Measurements from ENCODE around the gene ZNF358.

Gene ZNF358

DNA sequence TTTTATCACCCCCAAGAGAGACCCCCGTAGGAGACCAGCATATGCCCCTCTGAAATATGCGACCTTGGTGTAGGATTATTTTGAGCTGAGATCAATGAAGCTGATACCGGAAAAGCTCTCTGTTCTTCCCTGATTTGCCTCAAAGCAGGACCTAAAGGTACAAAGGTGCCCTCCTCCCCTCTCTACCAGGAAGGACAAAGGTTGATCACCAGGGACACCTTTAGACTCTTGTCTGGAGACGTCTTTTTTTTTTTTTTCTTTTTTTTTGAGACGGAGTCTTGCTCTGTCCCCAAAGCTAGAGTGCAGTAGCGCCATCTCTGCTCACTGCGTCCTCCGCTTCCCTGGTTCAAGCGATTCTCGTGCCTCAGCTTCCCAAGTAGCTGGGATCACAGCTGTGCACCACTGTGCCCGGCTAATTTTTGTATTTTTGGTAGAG, 26.3 kb upstream of the ZNF358 start:
- DNase-seq = no peak

DNA sequence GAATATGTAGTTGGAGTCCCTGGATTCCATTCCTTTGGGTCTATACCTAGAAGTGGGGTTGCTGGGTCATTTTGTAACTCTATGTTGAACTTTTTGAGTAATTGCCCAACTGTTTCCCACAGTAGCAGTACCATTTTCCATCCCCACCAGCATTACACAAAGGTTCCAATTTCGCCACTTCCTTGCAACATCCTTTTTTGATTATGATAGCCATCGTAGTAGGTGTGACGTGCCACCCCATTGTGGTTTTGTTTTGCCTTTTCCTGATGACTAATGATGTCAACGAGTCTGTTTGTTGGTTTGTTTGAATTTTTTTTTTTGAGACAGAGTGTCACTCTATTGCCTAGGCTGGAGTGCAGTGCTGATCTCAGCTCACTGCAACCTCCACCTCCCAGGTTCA, 23.8 kb upstream of the ZNF358 start:
- DNase-seq = peak; percentile 33 to 34

DNA sequence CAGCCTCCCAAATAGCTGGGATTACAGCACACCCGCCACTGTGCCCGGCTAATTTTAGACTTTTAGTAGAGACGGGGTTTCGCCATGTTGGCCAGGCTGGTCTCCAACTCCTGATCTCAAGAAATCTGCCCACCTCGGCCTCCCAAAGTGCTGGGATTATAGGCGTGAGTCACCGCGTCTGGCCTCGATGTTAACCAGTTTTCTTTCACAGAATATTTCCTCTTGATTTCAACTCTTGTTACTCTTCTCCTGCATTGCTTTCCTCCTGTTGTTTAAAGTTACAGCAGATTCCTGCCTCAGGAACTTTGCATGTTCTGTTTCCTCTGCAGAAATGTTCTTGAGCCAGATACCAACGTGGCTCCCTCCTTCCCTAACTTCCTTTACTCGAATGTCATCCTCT, 23.3 kb upstream of the ZNF358 start:
- no peak for DNase-seq

DNA sequence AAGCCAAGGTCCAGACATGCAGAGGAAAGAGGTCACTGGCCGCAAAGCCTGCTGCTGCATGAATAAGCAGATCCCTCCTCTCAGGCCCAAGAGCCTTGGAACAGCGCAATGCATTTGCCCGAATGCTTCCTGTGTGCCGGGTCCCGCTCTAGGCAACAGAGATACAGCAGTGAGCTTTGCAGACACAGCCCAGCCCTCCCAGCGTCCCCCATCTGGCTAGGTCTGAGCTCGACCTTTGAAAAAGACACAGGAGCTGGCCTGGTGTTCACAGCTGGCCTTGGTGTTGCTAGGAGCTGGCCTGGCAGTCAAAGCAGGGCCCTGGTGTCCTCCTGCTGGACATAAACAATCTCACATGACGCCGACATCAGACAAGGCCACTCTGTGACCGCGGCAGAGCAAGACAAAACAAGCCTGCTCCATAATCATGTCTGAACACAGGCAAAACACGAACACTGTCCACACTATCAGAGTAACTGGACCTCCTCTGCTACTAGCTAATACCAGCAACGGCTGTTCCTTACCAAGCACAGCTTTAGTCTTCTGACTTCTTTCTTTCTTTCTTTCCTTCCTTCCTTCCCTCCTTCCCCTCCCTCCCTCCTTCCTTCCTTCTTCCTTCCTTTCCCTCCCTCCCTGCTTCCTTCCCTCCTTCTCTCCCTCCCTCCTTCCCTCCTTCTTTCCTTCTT, 21.3 kb upstream of the ZNF358 start:
- DNase-seq = no peak

DNA sequence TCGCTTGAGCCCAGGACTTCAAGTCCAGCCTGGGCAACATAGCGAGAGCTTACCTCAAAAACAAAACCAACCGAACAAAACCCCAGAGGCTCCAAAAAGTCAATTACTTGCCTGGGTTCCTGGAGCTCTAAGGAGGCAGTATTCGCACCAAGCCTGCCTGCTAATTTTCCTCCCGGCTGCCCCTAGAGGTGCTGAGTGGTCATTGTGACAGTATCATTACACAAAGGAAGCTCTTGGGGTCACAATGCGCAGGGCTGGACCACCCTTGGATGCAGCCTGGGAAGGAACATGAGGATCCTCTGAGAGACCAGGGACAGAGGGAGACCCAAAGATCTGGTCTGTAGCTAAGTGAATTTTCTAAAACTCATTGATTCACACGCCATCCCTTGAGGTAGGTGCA, 18.6 kb upstream of the ZNF358 start:
- no peak for DNase-seq

DNA sequence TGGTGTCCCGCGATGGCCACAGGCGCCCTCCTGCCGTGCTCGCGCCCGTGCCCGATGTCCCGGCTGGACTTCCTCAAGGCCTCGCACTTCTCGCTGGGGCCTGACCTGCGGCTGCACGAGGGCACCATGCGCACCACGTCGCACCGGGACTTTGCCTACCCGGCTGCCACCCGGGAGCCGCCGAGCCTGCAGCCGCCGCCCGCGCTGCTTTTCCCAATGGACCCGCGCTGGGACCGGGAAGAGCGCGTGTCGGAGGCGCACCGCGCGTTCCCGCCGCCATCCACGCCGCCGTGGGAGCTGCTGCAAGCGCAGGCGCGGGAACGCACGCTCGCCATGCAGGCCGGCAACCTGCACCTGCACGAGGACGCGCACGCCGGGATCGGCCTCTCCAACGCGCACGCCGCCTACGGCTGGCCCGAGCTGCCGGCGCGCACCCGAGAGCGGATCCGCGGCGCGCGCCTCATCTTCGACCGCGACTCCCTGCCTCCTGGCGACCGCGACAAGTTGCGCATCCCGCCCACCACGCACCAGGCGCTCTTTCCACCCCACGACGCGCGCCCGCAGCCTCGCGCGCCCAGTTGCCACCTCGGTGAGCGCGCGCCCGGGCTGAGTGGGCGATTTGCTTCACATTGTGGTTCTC, 15.0 kb upstream of the ZNF358 start:
- DNase-seq = peak in 1 of 2 donors; percentile 22

DNA sequence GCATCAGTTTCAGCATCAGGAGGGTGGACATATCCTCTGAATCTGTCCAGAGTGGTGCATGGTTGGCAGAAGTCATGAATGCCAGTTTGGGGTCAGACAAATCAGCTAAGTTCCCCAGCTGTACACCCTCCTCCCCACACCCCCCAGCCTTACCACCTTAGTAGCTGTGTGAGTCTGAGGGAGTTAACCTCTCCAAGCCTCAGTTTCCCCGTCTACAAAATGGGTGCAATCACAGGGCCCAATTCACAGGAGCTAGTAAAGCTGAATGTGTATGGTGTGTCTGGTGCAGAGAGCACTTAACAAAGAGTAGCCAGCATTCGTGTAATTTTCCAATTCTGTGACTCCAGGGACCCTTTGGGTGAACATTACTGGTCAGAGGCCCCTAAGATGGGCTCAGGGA, 13.4 kb upstream of the ZNF358 start:
- no peak for DNase-seq

DNA sequence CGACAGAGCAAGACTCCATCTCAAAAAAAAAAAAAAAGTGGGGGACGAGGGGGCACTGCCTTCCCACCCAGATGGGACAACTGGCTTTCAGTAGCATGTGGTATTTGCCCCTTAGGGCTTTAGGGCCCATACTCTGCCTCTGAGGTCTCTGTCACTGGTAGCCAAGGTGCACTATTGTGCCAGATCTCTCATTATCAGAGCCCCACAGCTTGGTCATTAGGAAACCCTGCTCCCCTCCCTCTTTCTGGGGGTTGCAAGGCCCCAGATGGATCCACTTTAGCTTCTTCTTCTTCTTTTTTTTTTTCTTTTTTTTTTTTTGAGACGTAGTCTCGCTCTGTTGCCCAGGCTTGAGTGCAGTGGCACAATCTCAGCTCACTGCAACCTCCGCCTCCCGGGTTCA, 11.2 kb upstream of the ZNF358 start:
- no peak for DNase-seq

DNA sequence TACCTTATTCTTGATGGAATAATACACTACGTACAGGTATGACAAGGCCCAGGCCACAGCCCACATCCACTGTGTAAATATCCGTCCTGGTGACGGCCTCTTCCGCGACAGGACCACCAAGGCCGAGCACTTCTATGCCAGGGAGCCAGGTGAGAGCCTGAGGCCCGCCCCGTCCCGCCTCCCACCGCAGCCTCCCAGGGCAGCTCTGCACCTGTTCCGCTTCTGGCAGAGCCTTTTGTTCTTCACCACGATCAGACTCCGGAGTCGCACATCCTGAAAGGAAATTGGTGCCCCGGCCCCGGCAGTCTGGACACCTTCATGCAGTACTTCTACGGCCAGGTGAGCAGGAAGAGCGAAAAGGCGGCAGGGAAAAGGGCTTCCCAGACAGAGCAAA, 10.6 kb upstream of the ZNF358 start:
- no peak for DNase-seq

DNA sequence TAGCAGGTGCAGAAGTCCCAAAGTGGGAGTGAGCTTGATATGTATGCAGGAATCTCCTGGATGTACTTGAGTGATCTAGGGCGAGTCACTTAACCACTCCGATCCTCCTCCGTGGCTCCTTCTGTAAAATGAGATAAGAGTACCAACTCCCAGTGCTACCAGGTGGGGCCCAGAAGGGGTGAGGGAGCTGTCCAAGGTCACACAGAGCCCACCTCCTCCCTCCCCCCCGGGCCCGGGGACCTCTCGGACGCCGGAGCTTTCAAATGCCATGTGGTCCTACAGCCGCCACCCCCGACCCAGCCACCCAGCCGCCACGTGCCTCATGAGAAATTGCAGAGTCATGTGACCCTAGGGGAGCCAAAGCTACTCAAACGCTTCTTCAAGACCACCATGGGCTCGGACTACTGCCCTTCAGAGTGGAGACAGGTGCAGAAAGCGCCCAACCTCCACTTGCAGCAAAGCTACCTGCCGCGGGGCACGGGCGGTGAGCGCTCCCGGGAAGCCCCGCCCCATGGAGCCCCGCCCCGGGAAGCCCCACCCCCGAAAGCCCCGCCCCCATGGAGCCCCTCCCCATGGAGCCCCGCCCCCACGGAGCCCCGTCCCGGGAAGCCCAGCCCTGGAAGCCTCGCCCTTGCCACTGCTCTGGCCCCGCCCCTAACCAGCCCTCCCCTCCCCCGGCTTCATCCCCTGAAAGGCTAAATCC, 10.1 kb upstream of the ZNF358 start:
- DNase-seq = no peak

DNA sequence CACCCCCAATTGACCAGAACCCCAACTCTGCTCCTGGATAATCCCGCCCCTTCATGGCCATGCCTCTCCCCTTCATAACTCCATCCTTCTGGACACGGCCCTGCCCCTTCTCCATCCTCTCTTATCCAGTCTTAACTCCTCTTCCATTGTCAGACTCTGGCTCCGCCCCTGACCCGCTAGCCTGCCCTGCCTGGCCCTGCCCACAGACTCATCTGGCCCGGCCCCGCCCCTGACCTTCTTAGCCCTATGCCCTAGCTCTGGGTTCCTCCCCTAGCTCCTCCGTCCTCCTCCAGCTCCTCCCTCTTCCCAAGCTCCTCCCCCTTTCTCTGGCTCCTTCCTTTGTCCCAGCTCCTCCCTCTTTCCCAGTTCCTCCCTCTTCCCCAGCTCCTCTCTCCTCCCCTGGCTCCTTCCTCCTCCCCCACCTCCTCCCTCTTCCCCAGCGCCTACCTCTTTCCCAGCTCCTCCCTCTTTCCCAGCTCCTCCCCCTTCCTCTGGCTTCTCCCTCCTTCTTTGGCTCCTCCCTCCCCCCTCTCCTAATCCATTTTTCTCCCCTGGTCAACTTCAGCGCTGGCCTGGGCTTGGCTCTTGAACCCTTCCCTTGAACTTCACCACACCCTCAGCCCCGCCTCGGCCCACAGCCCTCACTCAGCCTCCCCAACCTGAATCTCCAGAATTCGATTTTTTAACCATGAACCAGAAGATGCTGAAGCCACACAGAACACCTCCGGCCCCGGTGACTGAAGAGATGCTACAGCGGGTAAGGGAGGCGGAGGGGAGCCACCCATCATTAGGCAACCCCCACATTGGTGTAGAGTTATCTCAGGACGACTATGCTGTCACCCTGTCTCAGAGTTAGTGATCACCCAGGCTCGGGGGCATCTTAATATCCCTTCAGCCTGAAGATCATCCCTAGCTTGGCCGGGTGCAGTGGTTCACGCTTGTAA, 9.2 kb upstream of the ZNF358 start:
- no peak for DNase-seq

DNA sequence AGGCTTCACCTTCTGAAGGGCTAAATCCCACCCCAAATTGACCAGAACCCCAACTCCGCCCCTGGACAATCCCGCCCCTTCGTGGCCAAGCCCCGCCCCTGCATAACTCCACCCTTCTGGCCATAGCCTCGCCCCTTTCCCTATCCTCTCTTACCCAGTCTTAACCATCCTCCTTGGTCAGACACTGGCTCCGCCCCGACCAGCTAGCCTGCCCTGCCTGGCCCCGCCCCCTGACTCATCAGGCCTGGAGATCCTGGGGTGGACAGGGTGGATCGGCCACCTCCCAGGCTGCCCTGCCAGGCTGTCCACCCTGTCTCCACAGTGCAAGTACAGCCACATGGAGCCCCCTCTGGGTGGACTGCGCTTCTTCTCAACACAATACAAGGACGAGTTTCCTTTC, 8.0 kb upstream of the ZNF358 start:
- DNase-seq = no peak

DNA sequence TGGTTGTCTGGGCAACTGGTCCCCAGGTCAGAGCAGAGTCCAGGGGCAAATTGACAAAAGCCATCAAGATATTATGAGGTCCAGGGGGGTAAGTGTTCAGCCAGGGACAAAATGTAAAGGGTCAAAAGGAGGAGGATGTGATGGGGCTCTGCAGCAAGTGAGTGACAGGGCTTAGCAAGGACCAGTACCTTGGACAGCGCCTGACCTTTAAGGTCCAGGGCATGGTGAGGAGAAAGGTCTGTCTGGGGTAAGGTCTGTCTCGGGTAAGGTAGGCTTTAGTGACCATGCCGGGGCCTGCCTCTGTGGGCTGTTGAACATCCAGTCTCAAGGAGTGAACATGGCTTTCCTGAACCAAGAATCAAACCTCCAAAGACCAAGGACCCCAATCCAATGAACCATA, 6.3 kb upstream of the ZNF358 start:
- DNase-seq = no peak

DNA sequence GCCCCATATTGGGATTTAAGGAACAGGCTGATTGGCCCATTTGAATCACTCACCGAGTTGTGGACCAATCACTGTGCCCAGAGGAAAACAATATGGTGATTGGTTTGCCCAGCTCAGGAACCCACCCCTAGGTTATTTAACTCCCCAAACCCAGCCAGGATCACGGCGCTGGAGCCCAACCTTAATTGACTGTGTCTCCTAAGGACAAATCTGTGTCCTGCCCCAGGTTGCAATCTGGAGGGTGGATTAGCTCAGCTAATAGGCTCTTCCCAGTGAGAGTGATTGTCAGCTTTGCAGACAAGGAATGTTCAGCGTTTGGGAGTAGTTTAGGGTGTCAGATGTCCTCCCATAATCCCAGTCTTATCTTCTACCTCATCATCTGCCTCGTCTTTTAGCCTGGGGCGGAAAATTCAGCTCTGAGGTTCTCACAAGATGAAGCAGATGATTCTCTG, 3.5 kb upstream of the ZNF358 start:
- DNase-seq = no peak

DNA sequence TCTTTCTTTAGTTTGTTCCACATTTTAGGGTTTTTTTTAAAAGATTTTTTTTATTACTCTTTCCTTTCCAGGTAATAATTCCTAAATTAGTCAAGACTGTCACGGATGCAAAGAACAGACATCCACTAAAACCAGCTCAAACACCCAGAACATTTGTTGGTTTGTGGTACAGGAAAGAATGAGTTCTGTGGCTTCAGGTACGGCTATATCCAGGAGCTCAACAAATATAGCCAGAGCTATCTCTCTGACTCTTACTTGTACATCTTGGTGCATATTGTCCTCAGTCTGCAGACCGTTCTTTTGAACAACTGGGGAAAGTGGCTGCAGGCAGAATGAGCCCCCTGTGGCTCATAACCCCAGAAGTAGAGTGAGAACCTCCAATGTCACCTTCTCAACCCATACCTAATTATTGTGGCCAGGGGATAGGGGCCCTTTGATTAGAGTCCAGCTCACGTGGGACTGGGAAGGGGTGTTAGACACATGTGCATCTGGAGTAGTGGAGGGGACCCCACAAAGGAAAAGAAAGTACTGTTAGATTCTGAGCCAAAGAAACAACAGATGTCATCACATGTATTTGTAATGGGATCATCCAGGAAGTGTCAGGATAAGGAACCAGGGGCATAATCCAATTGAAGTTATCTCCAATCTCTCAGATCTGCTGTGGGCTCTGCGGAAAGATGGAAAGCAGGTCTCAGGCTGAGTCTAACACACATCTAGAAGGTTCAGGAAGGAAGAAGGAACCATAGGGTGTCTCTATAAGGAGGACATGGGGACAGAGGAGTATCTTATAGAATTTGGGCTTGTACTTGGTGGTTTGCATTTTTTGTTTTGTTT, 1.9 kb upstream of the ZNF358 start:
- no peak for DNase-seq

DNA sequence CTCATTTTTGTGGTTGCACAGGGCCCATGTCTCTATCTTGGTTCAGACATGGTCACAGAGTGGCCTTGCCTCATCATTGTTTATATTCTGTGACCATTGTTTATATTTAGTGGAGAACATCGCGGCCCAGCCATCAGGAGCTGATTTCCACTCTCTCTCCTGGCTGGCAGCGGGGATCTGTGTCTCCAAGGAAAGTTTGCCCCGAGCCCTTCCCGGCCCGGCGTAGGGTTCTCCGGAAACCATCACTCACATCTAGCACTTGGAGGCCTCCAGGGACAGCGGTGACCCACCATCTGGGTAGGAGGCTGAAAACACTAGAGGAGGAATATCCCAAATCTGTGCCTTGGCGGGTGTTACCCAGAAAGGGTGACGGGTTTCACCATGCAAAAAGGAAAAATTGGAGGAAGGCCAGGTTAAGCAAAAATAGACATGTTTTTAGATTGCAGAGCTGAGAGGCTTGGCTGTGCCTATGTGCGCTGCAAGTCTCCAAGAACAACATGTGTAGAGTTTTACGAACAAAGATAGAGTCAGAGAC, 726 bp upstream of the ZNF358 start:
- no peak for DNase-seq

DNA sequence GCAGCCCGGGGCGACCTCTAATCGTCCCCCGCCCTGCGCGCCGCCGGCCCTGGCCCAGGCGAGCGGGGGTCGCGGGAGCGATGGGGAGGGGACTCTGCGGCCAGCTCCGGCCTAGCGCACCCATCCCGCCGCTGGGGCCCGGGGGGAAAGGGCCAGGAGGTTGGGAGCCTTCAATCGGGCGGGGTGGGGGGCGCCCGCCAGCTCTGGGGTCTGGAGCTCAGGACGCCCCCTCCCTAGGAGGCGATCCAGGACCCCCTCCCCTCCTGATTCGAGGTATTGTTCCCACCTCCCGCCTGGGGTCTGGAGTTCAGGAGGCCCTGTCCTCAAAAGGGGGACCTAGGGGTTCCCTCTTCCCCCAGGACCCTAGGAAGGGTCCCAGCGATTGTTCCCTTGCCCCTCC, 430 bp downstream of the ZNF358 start:
- DNase-seq = no peak

DNA sequence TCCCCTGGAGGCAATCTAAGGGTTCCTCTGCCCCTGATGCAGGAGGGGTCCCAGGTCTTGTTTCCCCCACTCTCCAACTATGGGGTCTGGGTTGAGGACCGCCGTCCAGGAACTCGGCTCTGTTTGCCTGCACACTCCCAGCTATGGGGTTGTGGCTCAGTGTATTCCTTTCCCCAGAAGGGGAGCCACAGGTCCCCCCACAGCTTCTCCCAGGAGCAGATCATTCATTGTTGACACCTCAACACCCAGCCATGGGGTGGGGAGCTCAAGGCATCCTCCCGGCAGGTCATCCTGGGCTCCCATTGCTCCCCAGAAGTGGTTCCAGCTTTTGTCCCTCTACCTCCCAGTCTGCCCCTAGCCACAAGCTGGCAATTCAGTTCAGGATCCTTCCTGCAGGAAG, 975 bp downstream of the ZNF358 start:
- DNase-seq = no peak

DNA sequence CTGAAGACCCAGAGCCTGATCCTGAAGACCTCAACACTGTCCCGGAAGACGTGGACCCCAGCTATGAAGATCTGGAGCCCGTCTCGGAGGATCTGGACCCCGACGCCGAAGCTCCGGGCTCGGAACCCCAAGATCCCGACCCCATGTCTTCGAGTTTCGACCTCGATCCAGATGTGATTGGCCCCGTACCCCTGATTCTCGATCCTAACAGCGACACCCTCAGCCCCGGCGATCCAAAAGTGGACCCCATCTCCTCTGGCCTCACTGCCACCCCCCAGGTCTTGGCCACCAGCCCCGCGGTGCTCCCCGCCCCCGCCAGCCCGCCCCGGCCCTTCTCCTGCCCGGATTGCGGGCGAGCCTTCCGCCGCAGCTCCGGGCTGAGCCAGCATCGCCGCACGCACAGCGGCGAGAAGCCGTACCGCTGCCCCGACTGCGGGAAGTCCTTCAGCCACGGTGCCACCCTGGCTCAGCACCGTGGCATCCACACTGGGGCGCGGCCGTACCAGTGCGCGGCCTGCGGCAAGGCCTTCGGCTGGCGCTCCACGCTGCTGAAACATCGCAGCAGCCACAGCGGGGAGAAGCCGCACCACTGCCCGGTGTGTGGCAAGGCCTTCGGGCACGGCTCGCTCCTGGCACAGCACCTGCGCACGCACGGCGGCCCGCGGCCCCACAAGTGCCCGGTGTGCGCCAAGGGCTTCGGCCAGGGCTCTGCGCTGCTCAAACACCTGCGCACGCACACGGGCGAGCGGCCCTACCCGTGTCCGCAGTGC, 3.6 kb downstream of the ZNF358 start:
- no peak for DNase-seq

DNA sequence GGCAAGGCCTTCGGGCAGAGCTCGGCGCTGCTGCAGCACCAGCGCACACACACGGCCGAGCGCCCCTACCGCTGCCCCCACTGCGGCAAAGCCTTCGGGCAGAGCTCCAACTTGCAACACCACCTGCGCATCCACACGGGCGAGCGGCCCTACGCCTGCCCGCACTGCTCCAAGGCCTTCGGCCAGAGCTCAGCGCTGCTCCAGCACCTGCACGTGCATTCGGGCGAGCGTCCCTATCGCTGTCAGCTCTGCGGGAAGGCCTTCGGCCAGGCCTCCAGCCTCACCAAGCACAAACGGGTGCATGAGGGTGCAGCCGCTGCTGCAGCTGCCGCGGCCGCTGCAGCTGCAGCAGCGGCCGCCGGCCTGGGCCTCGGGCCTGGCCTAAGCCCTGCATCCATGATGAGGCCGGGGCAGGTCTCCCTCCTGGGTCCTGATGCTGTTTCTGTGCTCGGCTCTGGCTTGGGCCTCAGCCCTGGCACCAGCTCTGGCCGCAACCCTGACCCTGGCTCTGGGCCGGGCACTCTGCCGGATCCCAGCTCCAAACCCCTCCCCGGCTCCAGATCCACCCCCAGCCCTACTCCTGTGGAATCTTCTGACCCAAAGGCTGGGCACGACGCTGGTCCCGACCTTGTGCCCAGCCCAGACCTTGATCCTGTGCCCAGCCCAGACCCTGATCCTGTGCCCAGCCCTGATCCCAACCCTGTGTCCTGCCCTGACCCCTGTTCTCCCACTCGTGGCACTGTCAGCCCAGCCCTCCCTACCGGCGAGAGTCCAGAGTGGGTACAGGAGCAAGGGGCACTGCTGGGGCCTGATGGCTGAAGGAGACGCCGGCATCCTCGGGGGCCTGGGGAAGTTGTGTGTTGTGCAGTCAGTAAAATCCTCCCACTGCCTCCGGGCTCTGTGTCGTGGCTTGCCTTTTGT, 4.5 kb downstream of the ZNF358 start:
- no peak for DNase-seq

Measured in activated CD4-positive, alpha-beta T cell treated with anti-CD3 and anti-CD28 coated beads for 4 hours (primary cell).